GM12872 (cell line): ENCODE results near the gene ZNF687.

Source experiments
- CTCF ChIP-seq: IDR thresholded peaks from 3 replicates; pipeline ENCODE4 v1.5.1; 2011; ENCODE audit warnings: low read depth, mild to moderate bottlenecking, low read length, moderate library complexity; ENCODE audit not compliant: insufficient read depth

ZNF687 gene

GRCh38 chr1:151286619-151287340, 4.7 kb downstream of the ZNF687 start:
- TF ChIP-seq CTCF = no peak

- TF ChIP-seq CTCF = no peak
These were observed 5.2 kb downstream of the ZNF687 start for GRCh38 chr1:151287341-151287699.

- no peak for TF ChIP-seq CTCF
These were observed 5.8 kb downstream of the ZNF687 start for GRCh38 chr1:151287767-151288500.

- TF ChIP-seq CTCF = no peak
These were observed 6.4 kb downstream of the ZNF687 start for GRCh38 chr1:151288502-151288901.

- no peak for TF ChIP-seq CTCF
These were observed 7.2 kb downstream of the ZNF687 start for GRCh38 chr1:151289080-151289935.

GRCh38 chr1:151289991-151290708, 8.1 kb downstream of the ZNF687 start:
- no peak for TF ChIP-seq CTCF

- no peak for TF ChIP-seq CTCF
These were observed 8.7 kb downstream of the ZNF687 start for GRCh38 chr1:151290709-151291303.
